Thoracic aorta (tissue), 2 donors: ENCODE measurements around the gene ZBED5. TPM values are rescaled to one million over a fixed set of nuclear protein-coding genes. Genes with fewer than 3 reads are reported as not detected.
A peak's percentile ranks its signal among the peaks of the same experiment; 100 is the strongest.
"Not testable (repeated sequence)": the region's sequence is repeated elsewhere in the genome, so short reads cannot be mapped to it uniquely, and the experiment has no call there.

Experiments
- ATAC-seq: fragments of 150-250 bp; one replicate; pipeline ENCODE4 v1.8.0; 2017; ENCODE audit warnings: low read depth; ENCODE audit not compliant: insufficient number of reproducible peaks, low FRiP score
- DNase-seq: peaks from one replicate; pipeline ENCODE4 v3.0.0-alpha.2; 2020; ENCODE audit warnings: low spot score
- H3K27ac ChIP-seq, 2 donors: fragments of 200-600 bp; sonication (generic); 1 replicate in 1 of 2; 2 replicates in 1 of 2; pipeline ENCODE4 v1.5.1; 2016; ENCODE audit warnings: mild to moderate bottlenecking in 2 of 2, moderate library complexity in 2 of 2
- H3K27me3 ChIP-seq: fragments of 200-600 bp; sonication (generic); replicated peaks from 2 replicates; pipeline ENCODE4 v1.6.0; 2016; ENCODE audit warnings: mild to moderate bottlenecking; ENCODE audit not compliant: insufficient read depth
- H3K36me3 ChIP-seq: fragments of 200-600 bp; sonication (generic); one replicate; pipeline ENCODE4 v1.5.1; 2016
- H3K4me1 ChIP-seq, 2 donors: fragments of 200-600 bp; sonication (generic); 1 replicate in 1 of 2; 2 replicates in 1 of 2; pipeline versions ENCODE4 v1.5.1 to v1.6.0; 2016; ENCODE audit warnings: low read depth in 2 of 2, mild to moderate bottlenecking in 1 of 2; ENCODE audit not compliant: control insufficient read depth in 1 of 2
- H3K4me3 ChIP-seq: fragments of 200-600 bp; sonication (generic); 2 replicates; pipeline ENCODE4 v1.5.1; 2016; ENCODE audit warnings: mild to moderate bottlenecking
- H3K9me3 ChIP-seq: fragments of 200-600 bp; sonication (generic); 2 replicates; pipeline ENCODE4 v1.5.1; 2016
- CTCF ChIP-seq: fragments of 200-600 bp; sonication (generic); IDR thresholded peaks from one replicate; pipeline ENCODE4 v1.5.1; 2019; ENCODE audit warnings: antibody characterized with exemption
- total RNA-seq, 2 donors: library from RNA; depleted of rRNA; stranded (reverse); fragments of >200 nt; gene quantifications; one replicate each; pipeline versions ENCODE4 v1.1.0 to v1.2.3, GENCODE V29; 2016

The ZBED5 gene
- total RNA-seq, 2 donors from 2014 or later, result 37.4 to 39.7 TPM

DNA sequence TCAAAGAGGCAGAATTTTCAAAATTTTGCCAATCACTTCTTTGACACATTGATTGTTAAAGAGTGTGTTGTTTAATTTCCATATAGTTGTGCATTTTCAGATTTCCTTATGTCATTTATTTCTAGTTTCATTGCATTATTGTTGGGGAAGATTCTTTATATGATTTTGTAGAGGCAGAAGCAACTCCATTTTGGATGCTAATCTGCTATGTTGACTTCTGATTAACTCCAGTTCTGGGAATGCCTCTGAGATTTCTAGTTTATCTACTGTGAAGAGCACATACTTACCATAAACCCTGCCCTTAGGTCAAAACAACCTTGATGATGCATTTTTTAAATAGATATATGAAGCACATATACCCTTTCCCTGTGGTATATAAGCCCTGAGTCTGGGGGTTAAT is 29.5 kb upstream of the ZBED5 start:
- Histone ChIP-seq H3K27me3 (no peaks in the 10 kb centered on the region), H3K4me3 (no peak overlapping the region), H3K27ac (no peak overlapping the region), H3K9me3 (no peaks in the 10 kb centered on the region), H3K4me1 (peaks cover 7 to 18% of the 10 kb centered on the region in 2 donors), H3K36me3 (no peaks in the 10 kb centered on the region)
- no peak for DNase-seq
- ATAC-seq, result no peak
- TF ChIP-seq CTCF, result no peak

- TF ChIP-seq CTCF, result no peak
- peak overlapping the region in 1 of 2 donors; percentile 37 for H3K27ac ChIP-seq
- DNase-seq (no peak), ATAC-seq (no peak)
- H3K36me3 ChIP-seq, result no peaks in the 10 kb centered on the region
- H3K4me1 ChIP-seq, result peaks cover 7 to 18% of the 10 kb centered on the region in 2 donors
- H3K27me3 ChIP-seq, result no peaks in the 10 kb centered on the region
- no peak overlapping the region for H3K4me3 ChIP-seq
- no peaks in the 10 kb centered on the region for H3K9me3 ChIP-seq
Observed at GRCh38 chr11:10886652-10887250, 28.9 kb upstream of the ZBED5 start.

DNA sequence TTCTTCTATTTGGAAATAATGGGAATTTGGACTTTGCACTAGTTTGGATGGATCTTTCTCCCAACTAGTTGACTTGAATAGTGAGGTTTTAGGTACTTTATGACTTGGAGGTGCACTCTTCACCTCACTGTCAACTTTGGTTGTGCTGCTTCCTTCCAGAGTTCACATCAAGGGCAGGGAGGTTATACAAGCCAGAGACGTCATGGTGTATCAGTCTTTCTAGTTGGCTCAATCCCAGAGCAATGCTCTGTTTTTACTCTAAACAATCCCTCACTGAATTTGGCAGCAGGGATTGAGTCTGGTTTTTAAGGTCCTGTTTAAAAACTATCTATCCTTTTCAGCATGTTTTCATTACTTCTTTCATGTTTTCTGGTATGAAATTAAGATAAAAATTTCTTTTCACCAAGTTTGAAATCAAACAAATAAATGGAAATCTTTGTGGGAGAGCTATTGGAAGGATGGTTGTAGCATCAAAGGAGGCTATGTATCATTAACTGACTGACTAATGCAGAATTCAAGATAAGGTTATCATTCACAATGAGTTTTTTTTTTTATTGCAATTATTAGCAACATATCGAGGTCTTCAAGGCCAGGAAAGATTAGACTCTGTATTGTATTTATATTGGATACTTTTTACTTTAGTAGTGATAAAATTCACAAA is 28.0 kb upstream of the ZBED5 start:
- Histone ChIP-seq H3K4me1 (peaks cover 7 to 18% of the 10 kb centered on the region in 2 donors), H3K4me3 (no peak overlapping the region), H3K36me3 (no peaks in the 10 kb centered on the region), H3K9me3 (no peaks in the 10 kb centered on the region), H3K27ac (peak overlapping the region in 1 of 2 donors; percentile 37), H3K27me3 (no peaks in the 10 kb centered on the region)
- no peak for TF ChIP-seq CTCF
- DNase-seq (no peak), ATAC-seq (no peak)

DNA sequence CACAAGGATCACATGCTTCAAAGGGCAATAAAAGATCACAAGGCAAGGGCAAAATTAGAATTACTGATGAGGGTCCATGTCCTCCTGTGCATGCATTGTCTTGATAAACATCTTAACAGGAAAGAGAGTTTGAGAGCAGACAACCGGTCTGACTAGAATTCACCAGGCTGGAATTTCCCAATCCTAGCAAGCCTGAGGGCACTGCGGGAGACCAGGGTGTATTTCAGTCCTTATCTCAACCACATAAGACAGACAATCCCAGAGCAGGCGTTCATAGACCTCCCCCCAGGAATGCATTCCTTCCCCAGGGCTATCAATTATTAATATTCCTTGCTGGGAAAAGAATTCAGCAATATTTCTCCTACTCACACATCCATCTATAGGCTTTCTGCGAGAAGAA is 26.4 kb upstream of the ZBED5 start:
- ATAC-seq, H3K36me3 ChIP-seq, DNase-seq, H3K4me3 ChIP-seq, H3K27me3 ChIP-seq, H3K9me3 ChIP-seq, H3K27ac ChIP-seq: not testable (repeated sequence)
- H3K4me1 ChIP-seq, result peaks cover 7 to 18% of the 10 kb centered on the region in 2 donors

GRCh38 chr11:10881892-10882291 is 24.0 kb upstream of the ZBED5 start:
- TF ChIP-seq CTCF, result no peak
- no peaks in the 10 kb centered on the region for H3K27me3 ChIP-seq
- peaks cover 7 to 21% of the 10 kb centered on the region in 2 donors for H3K4me1 ChIP-seq
- no peak overlapping the region for H3K27ac ChIP-seq
- no peak overlapping the region for H3K4me3 ChIP-seq
- ATAC-seq (no peak), DNase-seq (no peak)
- no peaks in the 10 kb centered on the region for H3K9me3 ChIP-seq
- H3K36me3 ChIP-seq, result no peaks in the 10 kb centered on the region
